HepG2 (cell line): ENCODE results near the gene GLIS2. TPM values are rescaled to one million over a fixed set of nuclear protein-coding genes. Genes with fewer than 3 reads are reported as not detected.

Experiments used
- ATAC-seq: fragments of 200-7000 bp; cut with Tn5 transposase; 3 replicates; pipeline ENCODE4 v1.9.1; 2020; ENCODE audit warnings: mild to moderate bottlenecking, moderate library complexity
- BruUV-seq: library from RNA; stranded (reverse); fragments of 400-500 nt; replicated peaks from 2 replicates; lab custom pipeline; 2021; lab: Mats Ljungman, UMichigan
- CTCF ChIA-PET: fragments of 300-600 bp; formaldehyde crosslinking; extraction: SDS; loops from one replicate; lab custom pipeline; 2021; ENCODE audit warnings: low total read pairs, inconsistent platforms, low intra/inter-chr PET ratio; lab: Yijun Ruan, JAX
- POLR2A ChIA-PET: fragments of 350-600 bp; sonication (Branson Sonifier 250); formaldehyde crosslinking; loops from one replicate; lab custom pipeline; 2020; ENCODE audit warnings: antibody characterized with exemption, inconsistent platforms; lab: Yijun Ruan, JAX
- DNase-seq: peaks from one replicate; pipeline ENCODE4 v3.0.0-alpha.2; 2015; ENCODE audit warnings: low spot score
- FAIRE-seq: peaks from 3 replicates; lab custom pipeline; 2011; peaks lifted over from hg19 to GRCh38; lab: Jason Lieb, UNC
- H2AFZ ChIP-seq: one replicate; pipeline ENCODE4 v1.6.1; 2011; ENCODE audit warnings: low read length, inconsistent platforms
- H3K27ac ChIP-seq: fragments of 300-600 bp; 3 replicates; pipeline ENCODE4 v1.8.0; 2011; ENCODE audit warnings: mixed run types, mild to moderate bottlenecking, mixed read lengths, low read length, inconsistent platforms; ENCODE audit not compliant: insufficient read depth; ENCODE audit errors: extremely low read length
- H3K27me3 ChIP-seq, 2 experiments: fragments of 200-600 bp in 1 of 2; 2 replicates in 1 of 2; 3 replicates in 1 of 2; pipeline versions ENCODE4 v1.6.0 to v1.8.0; 2011; ENCODE audit warnings: low read length in 2 of 2, mild to moderate bottlenecking in 2 of 2, moderate library complexity in 2 of 2, inconsistent platforms in 1 of 2; ENCODE audit not compliant: insufficient read depth in 2 of 2, control insufficient read depth in 1 of 2
- H3K36me3 ChIP-seq, 2 experiments: fragments of 200-600 bp in 1 of 2; replicated peaks in 1 of 2; 2 replicates in 1 of 2; 3 replicates in 1 of 2; pipeline versions ENCODE4 v1.5.1 to v1.8.0; 2011; ENCODE audit warnings: low read length in 2 of 2, inconsistent platforms in 1 of 2; ENCODE audit not compliant: insufficient read depth in 2 of 2, control insufficient read depth in 1 of 2
- H3K4me1 ChIP-seq: 2 replicates; pipeline ENCODE4 v1.5.1; 2012; ENCODE audit warnings: low read length, inconsistent platforms; ENCODE audit not compliant: insufficient read depth
- H3K4me2 ChIP-seq: 2 replicates; pipeline ENCODE4 v1.6.0; 2011; ENCODE audit warnings: low read depth, low read length, inconsistent platforms
- H3K4me3 ChIP-seq, 3 experiments: fragments of 200-600 bp in 1 of 3; sonication (generic), shearing (Covaris generic) in 1 of 3; replicated peaks in 1 of 3; 2 replicates each; pipeline ENCODE4 v1.5.1; 2011 to 2016; ENCODE audit warnings: low read length in 3 of 3, inconsistent platforms in 2 of 3, low read depth in 2 of 3, mild to moderate bottlenecking in 2 of 3, control low read depth in 1 of 3, mixed read lengths in 1 of 3; ENCODE audit not compliant: insufficient read depth in 1 of 3
- H3K79me2 ChIP-seq: one replicate; pipeline ENCODE4 v1.6.1; 2011; ENCODE audit warnings: low read length, inconsistent platforms; ENCODE audit not compliant: insufficient read depth
- H3K9ac ChIP-seq: 2 replicates; pipeline ENCODE4 v1.6.0; 2011; ENCODE audit warnings: mild to moderate bottlenecking, low read depth, low read length, inconsistent platforms; ENCODE audit not compliant: insufficient read depth
- H3K9me3 ChIP-seq: 2 replicates; pipeline ENCODE4 v1.5.1; 2012; ENCODE audit warnings: mild to moderate bottlenecking, low read length
- H4K20me1 ChIP-seq: 2 replicates; pipeline ENCODE4 v1.6.0; 2011; ENCODE audit warnings: inconsistent platforms, mild to moderate bottlenecking, low read length, moderate library complexity; ENCODE audit not compliant: insufficient read depth
- HNRNPL ChIP-seq: fragments of 200-400 bp; formaldehyde crosslinking; IDR thresholded peaks from 2 replicates; pipeline ENCODE4 v1.6.1; 2017; ENCODE audit warnings: mild to moderate bottlenecking, low read depth, low read length
- SALL1 ChIP-seq: sonication (generic); formaldehyde crosslinking; IDR thresholded peaks from 2 replicates; pipeline ENCODE4 v1.8.0; 2022; ENCODE audit warnings: mild to moderate bottlenecking, missing genetic modification reagents
- ZNF572 ChIP-seq: sonication (generic); formaldehyde crosslinking; IDR thresholded peaks from 2 replicates; pipeline ENCODE4 v1.5.1; 2020; ENCODE audit warnings: mild to moderate bottlenecking, missing genetic modification reagents
- ZNF629 ChIP-seq: sonication (generic); formaldehyde crosslinking; conservative IDR thresholded peaks from 2 replicates; pipeline ENCODE4 v1.5.0; 2020; ENCODE audit warnings: missing genetic modification reagents
- ZNF687 ChIP-seq: sonication (generic); formaldehyde crosslinking; IDR thresholded peaks from 2 replicates; pipeline ENCODE4 v1.5.1; 2020; ENCODE audit warnings: mild to moderate bottlenecking, missing genetic modification reagents, moderate library complexity
- whole genome bisulfite sequencing: methylation state at CpG from one replicate; pipeline ENCODE4 v1.1.6; 2017; ENCODE audit warnings: low lambda C conversion rate; 5-methylcytosine and 5-hydroxymethylcytosine counted together
- in situ Hi-C: cut with HindIII; loops from 2 replicates; pipeline ENCODE4 v1.10.0; 2017; ENCODE audit warnings: low pct_unique_long_range_greater_than_20kb; ENCODE audit not compliant: extremely low pct_ligation_motif_present
- intact Hi-C: fragments of 100-400 bp; cut with micrococcal nuclease; formaldehyde crosslinking; loops from one replicate; pipeline ENCODE4 v1.10.0; 2022; ENCODE audit not compliant: unreplicated experiment
- polyA plus RNA-seq, 8 experiments: library from polyadenylated mRNA; depleted of rRNA in 3 of 8; stranded (reverse) in 7 of 8; unstranded in 1 of 8; fragments of >200 nt; fragmentation: Illumina TruSeq in 4 of 8; extraction: Trizol in 4 of 8; gene quantifications; 2 replicates each; pipeline versions ENCODE4 v1.2.1 to v1.2.3, GENCODE V29; 2011 to 2016; ENCODE audit warnings: low read depth in 4 of 8, missing spikeins in 1 of 8, mixed read lengths in 1 of 8; ENCODE audit not compliant: insufficient read depth in 1 of 8
- total RNA-seq, 5 experiments: library from RNA; depleted of rRNA; stranded (reverse); fragments of >200 nt; fragmentation: Illumina TruSeq; extraction: Trizol; gene quantifications; 2 replicates each; pipeline ENCODE4 v1.2.3, GENCODE V29; 2016; ENCODE audit warnings: low read depth in 1 of 5
- TF ChIP-seq, protein P1 (sequence below): sonication (generic); formaldehyde crosslinking; IDR thresholded peaks from 2 replicates; pipeline ENCODE4 v1.5.1; 2020; ENCODE audit warnings: mild to moderate bottlenecking, moderate library complexity, missing genetic modification reagents

Gene GLIS2
- total and polyA plus RNA-seq, 2 of the 13 experiments (the other 11 are each of a cell fraction or from before 2014, with no cell fraction given), result 0.28 to 0.29 TPM

DNA sequence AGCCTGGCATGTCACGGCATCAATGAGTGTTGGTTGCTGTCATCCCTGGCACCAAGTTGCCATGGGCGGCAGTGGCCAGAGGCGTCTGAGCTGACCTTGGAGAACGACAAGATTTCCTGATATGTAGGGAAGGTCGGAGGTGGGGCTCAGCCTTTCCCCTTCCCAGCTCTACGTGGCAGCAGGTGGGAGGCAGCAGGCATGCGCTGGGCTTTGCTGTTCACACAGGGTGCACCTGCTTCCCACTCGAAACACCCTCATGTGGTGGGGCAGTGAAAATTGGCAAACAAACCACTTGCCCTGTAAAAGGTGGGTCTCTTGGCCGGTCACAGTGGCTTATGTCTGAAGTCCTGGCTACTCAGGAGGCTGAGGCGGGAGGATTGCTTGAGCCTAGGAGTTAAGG is 30.7 kb upstream of the GLIS2 start:
- no peak for DNase-seq
- WGBS, result 6% methylated on average over 3 of the region's 10 CpGs
- FAIRE-seq, result no peak
- ChIA-PET CTCF (no interaction called here), POLR2A (interaction anchor here (3.0 kb wide), 1 partner anchor 11 kb away, joined by 24 read pairs; the partner anchor contains the start of gene TFAP4)
- no peak overlapping the region for H3K9ac ChIP-seq
- peaks cover 81% of the 10 kb centered on the region for H3K4me1 ChIP-seq
- ATAC-seq, result no peak
- peaks cover 0 to 6% of the 10 kb centered on the region in 2 experiments; a peak in 2 of 5 replicates for H3K27me3 ChIP-seq
- H3K4me3 ChIP-seq, result peak overlapping the region in 1 of 3 experiments; percentile 39; a peak in 1 of 6 replicates
- H2AFZ ChIP-seq, result no peak overlapping the region
- no peaks in the 10 kb centered on the region for H3K36me3 ChIP-seq
- H3K9me3 ChIP-seq, result peaks cover 4% of the 10 kb centered on the region; the same call in 1 of the 2 replicates
- H4K20me1 ChIP-seq, result no peaks in the 10 kb centered on the region
- no peaks in the 10 kb centered on the region for H3K79me2 ChIP-seq
- no TSS peak for BruUV-seq
- in situ Hi-C loops (no loop called here), intact Hi-C loops (no loop called here)
- no peak overlapping the region for H3K27ac ChIP-seq
- H3K4me2 ChIP-seq, result peak overlapping the region; percentile 63; the same call in 1 of the 2 replicates
- TF ChIP-seq SALL1 (CRISPR knock-in tag) (0 out of 2 replicates have a peak, but pooled peaks have one; percentile 18), ZNF687 (peak; percentile 24; the same call in 1 of the 2 replicates), ZNF572 (CRISPR knock-in tag) (0 out of 2 replicates have a peak, but pooled peaks have one; percentile 32), ZNF629 (CRISPR knock-in tag) (no peak), HNRNPL (0 out of 2 replicates have a peak, but pooled peaks have one; percentile 35)
- TF ChIP-seq, protein P1, sequence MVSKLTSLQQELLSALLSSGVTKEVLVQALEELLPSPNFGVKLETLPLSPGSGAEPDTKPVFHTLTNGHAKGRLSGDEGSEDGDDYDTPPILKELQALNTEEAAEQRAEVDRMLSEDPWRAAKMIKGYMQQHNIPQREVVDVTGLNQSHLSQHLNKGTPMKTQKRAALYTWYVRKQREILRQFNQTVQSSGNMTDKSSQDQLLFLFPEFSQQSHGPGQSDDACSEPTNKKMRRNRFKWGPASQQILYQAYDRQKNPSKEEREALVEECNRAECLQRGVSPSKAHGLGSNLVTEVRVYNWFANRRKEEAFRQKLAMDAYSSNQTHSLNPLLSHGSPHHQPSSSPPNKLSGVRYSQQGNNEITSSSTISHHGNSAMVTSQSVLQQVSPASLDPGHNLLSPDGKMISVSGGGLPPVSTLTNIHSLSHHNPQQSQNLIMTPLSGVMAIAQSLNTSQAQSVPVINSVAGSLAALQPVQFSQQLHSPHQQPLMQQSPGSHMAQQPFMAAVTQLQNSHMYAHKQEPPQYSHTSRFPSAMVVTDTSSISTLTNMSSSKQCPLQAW (CRISPR knock-in tag), result 0 out of 2 replicates have a peak, but pooled peaks have one; percentile 17
